ENCODE results near the gene VSX1. TPM values are rescaled to one million over a fixed set of nuclear protein-coding genes. Genes with fewer than 3 reads are reported as not detected.

VSX1 gene
- polyA plus RNA-seq, 1 donor (not counting 4 experiments of a cell fraction or from before 2014, with no cell fraction given) = not detected

- FAIRE-seq = no peak
These were observed 36.6 kb downstream of the VSX1 start for GRCh38 chr20:25045343-25045712.

GRCh38 chr20:25044660-25045342 is 37.1 kb downstream of the VSX1 start:
- no peak for DNase-seq (ENCODE audit: low read depth, low spot score)
- FAIRE-seq = no peak
- no peaks in the 10 kb centered on the region for H3K36me3 ChIP-seq (ENCODE audit: control insufficient read depth in 2 of 2, extremely low read depth in 1 of 2, insufficient read depth in 2 of 2, low read length in 2 of 2)
- TF ChIP-seq CTCF (optimal IDR thresholded peaks at IDR 0.05 in 1 of 3, IDR thresholded peaks at IDR 0.05 in 1 of 3, conservative IDR thresholded peaks at IDR 0.05 in 1 of 3; ENCODE audit: extremely low read depth in 1 of 3, insufficient read depth in 2 of 3, low read length in 3 of 3) (no peak), EZH2 (IDR thresholded peaks at IDR 0.05; ENCODE audit: low read length) (no peak)
- no peak overlapping the region for H3K4me3 ChIP-seq (ENCODE audit: control insufficient read depth in 2 of 3, extremely low read depth in 1 of 3, insufficient read depth in 2 of 3, low read depth in 1 of 3, low read length in 3 of 3)
- H3K27me3 ChIP-seq (ENCODE audit: control insufficient read depth, extremely low read depth, insufficient read depth, low read length) = peaks cover 17% of the 10 kb centered on the region
- H3K9me1 ChIP-seq (ENCODE audit: control insufficient read depth, extremely low read depth, insufficient read depth, low read length) = no peaks in the 10 kb centered on the region
- peaks cover 9% of the 10 kb centered on the region for H3K4me1 ChIP-seq (ENCODE audit: control insufficient read depth, extremely low read depth, insufficient read depth, low read length)
- H3K27ac ChIP-seq (ENCODE audit: control insufficient read depth, insufficient read depth, low read length) = no peak overlapping the region
- no peak overlapping the region for H3K4me2 ChIP-seq (ENCODE audit: control insufficient read depth, extremely low read depth, insufficient read depth, low read depth, low read length)
- no peaks in the 10 kb centered on the region for H3K9me3 ChIP-seq (ENCODE audit: control insufficient read depth, low read depth, low read length)
- no peak overlapping the region for H2AFZ ChIP-seq (ENCODE audit: control insufficient read depth, low read length)
- H3K9ac ChIP-seq (ENCODE audit: control insufficient read depth, extremely low read depth, insufficient read depth, low read length) = no peak overlapping the region
- H3K79me2 ChIP-seq (ENCODE audit: control insufficient read depth, insufficient read depth, low read length) = no peaks in the 10 kb centered on the region
- dilution Hi-C loops (cut with MboI; ENCODE audit: extremely low pct_ligation_motif_present, low sequenced_read_pairs) = no loop called here
- no peaks in the 10 kb centered on the region for H4K20me1 ChIP-seq (ENCODE audit: control insufficient read depth, extremely low read depth, insufficient read depth, low read length)

More at GRCh38 chr20:25045343-25045712, 36.6 kb downstream of the VSX1 start:
- no peak overlapping the region for H3K27ac ChIP-seq (ENCODE audit: control insufficient read depth, insufficient read depth, low read length)
- peaks cover 19% of the 10 kb centered on the region for H3K27me3 ChIP-seq (ENCODE audit: control insufficient read depth, extremely low read depth, insufficient read depth, low read length)
- H3K4me1 ChIP-seq (ENCODE audit: control insufficient read depth, extremely low read depth, insufficient read depth, low read length) = peaks cover 4% of the 10 kb centered on the region
- no peaks in the 10 kb centered on the region for H4K20me1 ChIP-seq (ENCODE audit: control insufficient read depth, extremely low read depth, insufficient read depth, low read length)
- no peak overlapping the region for H3K4me2 ChIP-seq (ENCODE audit: control insufficient read depth, extremely low read depth, insufficient read depth, low read depth, low read length)
- H3K4me3 ChIP-seq (ENCODE audit: control insufficient read depth in 2 of 3, extremely low read depth in 1 of 3, insufficient read depth in 2 of 3, low read depth in 1 of 3, low read length in 3 of 3) = no peak overlapping the region
- no peak overlapping the region for H2AFZ ChIP-seq (ENCODE audit: control insufficient read depth, low read length)
- no peaks in the 10 kb centered on the region for H3K9me1 ChIP-seq (ENCODE audit: control insufficient read depth, extremely low read depth, insufficient read depth, low read length)
- no peaks in the 10 kb centered on the region for H3K79me2 ChIP-seq (ENCODE audit: control insufficient read depth, insufficient read depth, low read length)
- no peak overlapping the region for H3K9ac ChIP-seq (ENCODE audit: control insufficient read depth, extremely low read depth, insufficient read depth, low read length)
- H3K36me3 ChIP-seq (ENCODE audit: control insufficient read depth in 2 of 2, extremely low read depth in 1 of 2, insufficient read depth in 2 of 2, low read length in 2 of 2) = no peaks in the 10 kb centered on the region
- DNase-seq (ENCODE audit: low read depth, low spot score) = no peak
- dilution Hi-C loops (cut with MboI; ENCODE audit: extremely low pct_ligation_motif_present, low sequenced_read_pairs) = no loop called here
- H3K9me3 ChIP-seq (ENCODE audit: control insufficient read depth, low read depth, low read length) = no peaks in the 10 kb centered on the region
- TF ChIP-seq EZH2 (IDR thresholded peaks at IDR 0.05; ENCODE audit: low read length) (no peak), CTCF (optimal IDR thresholded peaks at IDR 0.05 in 1 of 3, IDR thresholded peaks at IDR 0.05 in 1 of 3, conservative IDR thresholded peaks at IDR 0.05 in 1 of 3; ENCODE audit: extremely low read depth in 1 of 3, insufficient read depth in 2 of 3, low read length in 3 of 3) (no peak)
